CD4-positive, alpha-beta T cell (primary cell): ENCODE results near the gene CYYR1. TPM values are rescaled to one million over a fixed set of nuclear protein-coding genes. Genes with fewer than 3 reads are reported as not detected.

Source experiments
- ATAC-seq: fragments of 200-7000 bp; cut with Tn5 transposase; one replicate; pipeline ENCODE4 v1.10.0; 2022; ENCODE audit warnings: mild to moderate bottlenecking; ENCODE audit not compliant: poor library complexity
- CTCF ChIA-PET: fragments of 350-600 bp; sonication (Branson Sonifier 250); formaldehyde crosslinking; loops from one replicate; lab custom pipeline; 2021; ENCODE audit warnings: antibody characterized with exemption, inconsistent platforms; lab: Charles Lee
- POLR2A ChIA-PET: fragments of 350-600 bp; sonication (Branson Sonifier 250); formaldehyde crosslinking; loops from one replicate; lab custom pipeline; 2021; ENCODE audit warnings: antibody characterized with exemption, inconsistent platforms; lab: Charles Lee
- DNase-seq, 14 experiments: peaks; one replicate each; pipeline ENCODE4 v3.0.0-alpha.2; 2013 to 2020; ENCODE audit warnings: mixed read lengths in 2 of 14
- H3K27ac ChIP-seq, 2 donors: one replicate each; pipeline versions ENCODE4 v1.5.1 to v1.7.0; 2013; ENCODE audit warnings: low read length in 2 of 2, low read depth in 1 of 2, mild to moderate bottlenecking in 1 of 2
- H3K27me3 ChIP-seq, 2 experiments: 1 replicate in 1 of 2; 2 replicates in 1 of 2; pipeline versions ENCODE4 v1.6.1 to v1.7.0; 2013; ENCODE audit warnings: low read length in 2 of 2, control low read depth in 1 of 2, mild to moderate bottlenecking in 1 of 2, moderate library complexity in 1 of 2; ENCODE audit not compliant: insufficient read depth in 2 of 2, control insufficient read depth in 1 of 2
- H3K36me3 ChIP-seq: one replicate; pipeline ENCODE4 v1.6.1; 2013; ENCODE audit warnings: low read length, control low read depth; ENCODE audit not compliant: insufficient read depth
- H3K4me1 ChIP-seq: one replicate; pipeline ENCODE4 v1.6.1; 2013; ENCODE audit warnings: low read length, control low read depth; ENCODE audit not compliant: insufficient read depth
- H3K4me3 ChIP-seq: one replicate; pipeline ENCODE4 v1.5.1; 2013; ENCODE audit warnings: mild to moderate bottlenecking, low read length, moderate library complexity
- H3K9me3 ChIP-seq, 2 experiments: 1 replicate in 1 of 2; 2 replicates in 1 of 2; pipeline versions ENCODE4 v1.6.1 to v1.7.0; 2013; ENCODE audit warnings: low read length in 2 of 2, mild to moderate bottlenecking in 2 of 2, control low read depth in 1 of 2, moderate library complexity in 1 of 2; ENCODE audit not compliant: control insufficient read depth in 1 of 2, insufficient read depth in 1 of 2
- H3K27ac Mint-ChIP-seq: one replicate; pipeline ENCODE4 v1.8.0; 2020; ENCODE audit warnings: mixed read lengths
- H3K27me3 Mint-ChIP-seq: one replicate; pipeline ENCODE4 v1.8.0; 2021; ENCODE audit warnings: mixed read lengths
- H3K36me3 Mint-ChIP-seq: one replicate; pipeline ENCODE4 v1.8.0; 2021; ENCODE audit warnings: low read depth, mixed read lengths
- H3K4me1 Mint-ChIP-seq: one replicate; pipeline ENCODE4 v1.8.0; 2021; ENCODE audit warnings: low read depth, mixed read lengths
- H3K4me3 Mint-ChIP-seq: one replicate; pipeline ENCODE4 v1.8.0; 2020; ENCODE audit warnings: mild to moderate bottlenecking, mixed read lengths
- H3K9me3 Mint-ChIP-seq: one replicate; pipeline ENCODE4 v1.8.0; 2020; ENCODE audit warnings: mixed read lengths
- intact Hi-C, 2 experiments: fragments of 100-400 bp; cut with DNase I in 1 of 2; cut with micrococcal nuclease in 1 of 2; formaldehyde crosslinking; loops; one replicate each; pipeline versions ENCODE4 v1.15.1 to v1.9.0; 2023 to 2025; cut with DNase I, micrococcal nuclease
- total RNA-seq, 174 experiments: library from RNA in 2 of 174; stranded (reverse) in 2 of 174; gene quantifications; one replicate each; pipeline ENCODE4 v1.2.3 and lab custom pipeline; 2021 to 2026
- TF ChIP-seq, protein P1 (sequence below): fragments of 200-600 bp; IDR thresholded peaks from one replicate; pipeline ENCODE4 v1.8.0; 2022; ENCODE audit warnings: antibody characterized with exemption, mild to moderate bottlenecking

CYYR1 gene
- total RNA-seq, 2 experiments from 2014 or later: not detected

DNA sequence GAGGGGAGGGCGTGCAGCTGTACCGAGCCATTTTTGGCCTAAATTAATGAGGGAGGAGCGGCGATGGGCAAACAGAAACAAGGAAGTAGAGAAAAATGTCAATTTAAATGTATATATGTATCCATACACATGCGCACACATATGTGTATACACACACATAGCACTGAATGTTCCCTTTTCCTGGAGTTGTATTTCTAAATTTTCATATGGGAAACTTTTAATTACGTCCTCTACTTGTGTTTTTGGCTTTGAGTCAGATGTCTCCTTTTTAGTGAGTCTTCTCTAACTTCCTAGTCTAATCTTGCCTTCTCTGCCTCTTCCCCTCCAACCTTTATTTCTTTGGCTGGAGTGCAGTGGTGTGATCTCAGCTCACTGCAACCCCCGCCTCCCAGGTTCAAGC is 15.4 kb upstream of the CYYR1 start:
- H3K9me3 Mint-ChIP-seq: no peaks in the 10 kb centered on the region
- Histone ChIP-seq H3K9me3 (peaks cover 0 to 4% of the 10 kb centered on the region in 2 experiments), H3K27me3 (no peaks in the 10 kb centered on the region), H3K36me3 (no peaks in the 10 kb centered on the region), H3K27ac (no peak overlapping the region), H3K4me3 (no peak overlapping the region), H3K4me1 (no peaks in the 10 kb centered on the region)
- intact Hi-C loops: no loop called here
- ATAC-seq (no peak), DNase-seq (no peak)
- no peak overlapping the region for H3K27ac Mint-ChIP-seq
- H3K4me1 Mint-ChIP-seq: no peaks in the 10 kb centered on the region
- TF ChIP-seq, protein P1, sequence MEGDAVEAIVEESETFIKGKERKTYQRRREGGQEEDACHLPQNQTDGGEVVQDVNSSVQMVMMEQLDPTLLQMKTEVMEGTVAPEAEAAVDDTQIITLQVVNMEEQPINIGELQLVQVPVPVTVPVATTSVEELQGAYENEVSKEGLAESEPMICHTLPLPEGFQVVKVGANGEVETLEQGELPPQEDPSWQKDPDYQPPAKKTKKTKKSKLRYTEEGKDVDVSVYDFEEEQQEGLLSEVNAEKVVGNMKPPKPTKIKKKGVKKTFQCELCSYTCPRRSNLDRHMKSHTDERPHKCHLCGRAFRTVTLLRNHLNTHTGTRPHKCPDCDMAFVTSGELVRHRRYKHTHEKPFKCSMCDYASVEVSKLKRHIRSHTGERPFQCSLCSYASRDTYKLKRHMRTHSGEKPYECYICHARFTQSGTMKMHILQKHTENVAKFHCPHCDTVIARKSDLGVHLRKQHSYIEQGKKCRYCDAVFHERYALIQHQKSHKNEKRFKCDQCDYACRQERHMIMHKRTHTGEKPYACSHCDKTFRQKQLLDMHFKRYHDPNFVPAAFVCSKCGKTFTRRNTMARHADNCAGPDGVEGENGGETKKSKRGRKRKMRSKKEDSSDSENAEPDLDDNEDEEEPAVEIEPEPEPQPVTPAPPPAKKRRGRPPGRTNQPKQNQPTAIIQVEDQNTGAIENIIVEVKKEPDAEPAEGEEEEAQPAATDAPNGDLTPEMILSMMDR: no peak
- no peaks in the 10 kb centered on the region for H3K36me3 Mint-ChIP-seq
- POLR2A ChIA-PET: no interaction called here
- no peaks in the 10 kb centered on the region for H3K27me3 Mint-ChIP-seq
- no peak overlapping the region for H3K4me3 Mint-ChIP-seq
- CTCF ChIA-PET: no interaction called here

GRCh38 chr21:26587736-26588201 is 14.7 kb upstream of the CYYR1 start:
- Histone ChIP-seq H3K27ac (no peak overlapping the region), H3K36me3 (no peaks in the 10 kb centered on the region), H3K4me3 (no peak overlapping the region), H3K27me3 (no peaks in the 10 kb centered on the region), H3K9me3 (peaks cover 0 to 4% of the 10 kb centered on the region in 2 experiments), H3K4me1 (no peaks in the 10 kb centered on the region)
- H3K27ac Mint-ChIP-seq: no peak overlapping the region
- H3K27me3 Mint-ChIP-seq: no peaks in the 10 kb centered on the region
- no peak for DNase-seq
- ChIA-PET POLR2A (no interaction called here), CTCF (no interaction called here)
- H3K9me3 Mint-ChIP-seq: peaks cover under 1% of the 10 kb centered on the region
- H3K4me3 Mint-ChIP-seq: no peak overlapping the region
- ATAC-seq: no peak
- H3K36me3 Mint-ChIP-seq: no peaks in the 10 kb centered on the region
- TF ChIP-seq, protein P1: no peak
- no peaks in the 10 kb centered on the region for H3K4me1 Mint-ChIP-seq
- intact Hi-C loops: no loop called here

DNA sequence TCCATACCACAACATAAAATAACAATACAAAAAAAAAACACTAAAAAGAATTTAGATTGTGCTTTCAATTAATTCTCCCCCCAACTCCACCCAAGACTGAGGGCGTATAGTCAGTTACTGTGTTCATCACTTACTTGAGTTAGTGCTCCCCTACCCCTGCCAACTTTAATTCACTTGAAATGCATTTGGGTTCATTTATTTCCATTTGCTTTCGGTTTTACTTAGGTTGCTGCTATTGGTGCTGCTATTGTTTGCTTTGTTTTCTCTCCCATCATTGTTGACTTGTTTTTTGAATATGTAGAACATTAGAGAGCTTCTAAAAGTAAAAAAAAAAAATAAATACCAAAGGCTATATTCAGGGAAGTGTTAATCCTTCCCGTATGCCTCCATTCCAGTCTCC is 10.7 kb upstream of the CYYR1 start:
- Histone ChIP-seq H3K4me1 (no peaks in the 10 kb centered on the region), H3K27ac (no peak overlapping the region), H3K27me3 (no peaks in the 10 kb centered on the region), H3K9me3 (no peaks in the 10 kb centered on the region), H3K4me3 (no peak overlapping the region), H3K36me3 (no peaks in the 10 kb centered on the region)
- Mint-ChIP-seq H3K27ac (no peak overlapping the region), H3K36me3 (no peaks in the 10 kb centered on the region), H3K4me1 (no peaks in the 10 kb centered on the region), H3K4me3 (no peak overlapping the region), H3K27me3 (no peaks in the 10 kb centered on the region), H3K9me3 (peaks cover 14% of the 10 kb centered on the region)
- DNase-seq (no peak), ATAC-seq (no peak)
- TF ChIP-seq, protein P1: no peak
- POLR2A ChIA-PET: no interaction called here
- intact Hi-C loops: no loop called here
- CTCF ChIA-PET: no interaction called here
